IMR-90 (cell line): Measurements from ENCODE around the gene HSPB6. TPM values are rescaled to one million over a fixed set of nuclear protein-coding genes. Genes with fewer than 3 reads are reported as not detected.

Source experiments
- ATAC-seq: fragments of 200-7000 bp; cut with Tn5 transposase; 2 replicates; pipeline ENCODE4 v1.9.1; 2020; ENCODE audit warnings: low read depth, mild to moderate bottlenecking, moderate library complexity
- BruUV-seq: library from RNA; stranded (reverse); fragments of 400-500 nt; replicated peaks from 2 replicates; lab custom pipeline; 2021; lab: Mats Ljungman, UMichigan
- CTCF ChIA-PET: fragments of 300-600 bp; formaldehyde crosslinking; extraction: SDS; loops from one replicate; lab custom pipeline; 2021; ENCODE audit warnings: antibody characterized with exemption; lab: Yijun Ruan, JAX
- POLR2A ChIA-PET: fragments of 300-600 bp; sonication (Branson Sonifier 250); formaldehyde crosslinking; loops from one replicate; lab custom pipeline; 2022; ENCODE audit warnings: antibody characterized with exemption; ENCODE audit not compliant: unreplicated experiment; lab: Charles Lee
- DNase-seq: peaks from one replicate; pipeline ENCODE4 v3.0.0; 2013
- H2AFZ ChIP-seq: replicated peaks from 2 replicates; pipeline ENCODE3; 2013; ENCODE audit warnings: low read length, mild to moderate bottlenecking; ENCODE audit not compliant: poor library complexity
- H2AK5ac ChIP-seq: 2 replicates; pipeline ENCODE4 v1.6.1; 2013; ENCODE audit warnings: low read depth, low read length, inconsistent platforms
- H2AK9ac ChIP-seq: replicated peaks from 2 replicates; pipeline ENCODE3; 2013; ENCODE audit warnings: mild to moderate bottlenecking, low read depth, low read length, moderate library complexity; ENCODE audit not compliant: poor library complexity
- H2BK120ac ChIP-seq: 2 replicates; pipeline ENCODE4 v1.6.1; 2013; ENCODE audit warnings: low read depth, low read length, inconsistent platforms
- H2BK15ac ChIP-seq: 3 replicates; pipeline ENCODE4 v1.6.1; 2013; ENCODE audit warnings: low read depth, low read length, inconsistent platforms
- H2BK20ac ChIP-seq: 2 replicates; pipeline ENCODE4 v1.6.1; 2013; ENCODE audit warnings: low read depth, mild to moderate bottlenecking, inconsistent platforms, low read length, moderate library complexity
- H2BK5ac ChIP-seq: 2 replicates; pipeline ENCODE4 v1.6.1; 2013; ENCODE audit warnings: mild to moderate bottlenecking, low read depth, low read length, inconsistent platforms; ENCODE audit not compliant: poor library complexity, severe bottlenecking
- H3K14ac ChIP-seq: replicated peaks from 2 replicates; pipeline ENCODE4 v1.6.1; 2013; ENCODE audit warnings: low read depth, low read length, inconsistent platforms
- H3K18ac ChIP-seq: 2 replicates; pipeline ENCODE4 v1.6.1; 2013; ENCODE audit warnings: low read depth, low read length, control low read depth
- H3K23ac ChIP-seq: 2 replicates; pipeline ENCODE4 v1.6.1; 2013; ENCODE audit warnings: low read depth, low read length, inconsistent platforms
- H3K27ac ChIP-seq: 2 replicates; pipeline ENCODE4 v1.5.1; 2013; ENCODE audit warnings: mild to moderate bottlenecking, control low read depth, low read length; ENCODE audit not compliant: insufficient read depth
- H3K27me3 ChIP-seq: 2 replicates; pipeline ENCODE4 v1.6.1; 2013; ENCODE audit warnings: low read length; ENCODE audit not compliant: control insufficient read depth, insufficient read depth
- H3K36me3 ChIP-seq: 2 replicates; pipeline ENCODE4 v1.6.1; 2013; ENCODE audit warnings: low read length, mixed read lengths; ENCODE audit not compliant: control insufficient read depth, insufficient read depth
- H3K4ac ChIP-seq: 2 replicates; pipeline ENCODE4 v1.6.1; 2013; ENCODE audit warnings: low read depth, low read length, inconsistent platforms
- H3K4me1 ChIP-seq: 2 replicates; pipeline ENCODE4 v1.6.1; 2013; ENCODE audit warnings: low read length, mixed read lengths; ENCODE audit not compliant: control insufficient read depth, insufficient read depth
- H3K4me2 ChIP-seq: 2 replicates; pipeline ENCODE4 v1.6.1; 2013; ENCODE audit warnings: low read depth, mild to moderate bottlenecking, control low read depth, low read length, moderate library complexity
- H3K4me3 ChIP-seq: 2 replicates; pipeline ENCODE4 v1.5.1; 2013; ENCODE audit warnings: low read depth, mild to moderate bottlenecking, control low read depth, low read length, moderate library complexity; ENCODE audit not compliant: insufficient read depth
- H3K56ac ChIP-seq: 2 replicates; pipeline ENCODE4 v1.6.1; 2013; ENCODE audit warnings: low read length, inconsistent platforms; ENCODE audit not compliant: insufficient read depth; ENCODE audit errors: extremely low read depth
- H3K79me1 ChIP-seq, 2 experiments: 2 replicates each; pipeline ENCODE4 v1.6.1; 2013; ENCODE audit warnings: low read length in 2 of 2, inconsistent platforms in 1 of 2, low read depth in 1 of 2
- H3K9ac ChIP-seq: 2 replicates; pipeline ENCODE4 v1.6.1; 2013; ENCODE audit warnings: low read depth, low read length, control low read depth
- H3K9me1 ChIP-seq: 2 replicates; pipeline ENCODE4 v1.6.1; 2013; ENCODE audit warnings: low read length, inconsistent platforms; ENCODE audit not compliant: insufficient read depth
- H3K9me3 ChIP-seq: 2 replicates; pipeline ENCODE4 v1.6.1; 2013; ENCODE audit warnings: low read length; ENCODE audit not compliant: control insufficient read depth, insufficient read depth
- H4K20me1 ChIP-seq: 2 replicates; pipeline ENCODE4 v1.6.1; 2013; ENCODE audit warnings: low read length, inconsistent platforms; ENCODE audit not compliant: insufficient read depth
- H4K5ac ChIP-seq: 2 replicates; pipeline ENCODE4 v1.6.1; 2013; ENCODE audit warnings: mild to moderate bottlenecking, low read depth, low read length, control low read depth
- H4K8ac ChIP-seq, 2 experiments: 2 replicates each; pipeline ENCODE4 v1.6.1; 2013; ENCODE audit warnings: low read depth in 2 of 2, low read length in 2 of 2, control low read depth in 1 of 2, inconsistent platforms in 1 of 2
- H4K91ac ChIP-seq: 2 replicates; pipeline ENCODE4 v1.6.1; 2013; ENCODE audit warnings: low read depth, low read length, inconsistent platforms; ENCODE audit not compliant: insufficient read depth
- CHD1 ChIP-seq: IDR thresholded peaks from 2 replicates; pipeline ENCODE4 v1.6.1; 2012; ENCODE audit warnings: low read depth, low read length, improper control_type of control experiment
- MAFK ChIP-seq: IDR thresholded peaks from 2 replicates; pipeline ENCODE4 v1.6.1; 2012; ENCODE audit warnings: low read depth, low read length, improper control_type of control experiment
- MAZ ChIP-seq: IDR thresholded peaks from 2 replicates; pipeline ENCODE4 v1.6.1; 2012; ENCODE audit warnings: low read depth, mild to moderate bottlenecking, low read length, improper control_type of control experiment, moderate library complexity, borderline replicate concordance
- NFE2L2 ChIP-seq: fragments of 150-350 bp; IDR thresholded peaks from 2 replicates; pipeline ENCODE4 v1.6.1; 2016; ENCODE audit warnings: low read depth, mild to moderate bottlenecking, low read length
- RFX5 ChIP-seq: IDR thresholded peaks from 2 replicates; pipeline ENCODE4 v1.8.0; 2012; ENCODE audit warnings: low read depth, mild to moderate bottlenecking, low read length, moderate library complexity
- WGBS, 2 experiments: methylation state at CpG; one replicate each; pipeline versions ENCODE4 v1.1.5 to v1.1.7; 2013; ENCODE audit warnings: missing lambda C conversion rate in 2 of 2; ENCODE audit not compliant: insufficient read length in 1 of 2; ENCODE audit errors: extremely low coverage in 2 of 2; 5-methylcytosine and 5-hydroxymethylcytosine counted together
- dilution Hi-C: fragments of 300-500 bp; cut with HindIII; formaldehyde crosslinking; loops from one replicate; pipeline ENCODE4 v1.14.3; 2018; ENCODE audit warnings: low sequenced_read_pairs; ENCODE audit not compliant: unreplicated experiment
- in situ Hi-C: fragments of 300-500 bp; cut with MboI; formaldehyde crosslinking; loops from 3 replicates; pipeline ENCODE4 v1.14.3; 2019; ENCODE audit warnings: low sequenced_read_pairs, inconsistent platforms, mixed read lengths
- intact Hi-C: fragments of 100-400 bp; cut with micrococcal nuclease; formaldehyde crosslinking; loops from 2 replicates; pipeline ENCODE4 v1.10.0; 2022
- polyA plus RNA-seq, 3 experiments: library from polyadenylated mRNA; depleted of rRNA; stranded (reverse); fragments of >200 nt; gene quantifications; 2 replicates each; pipeline ENCODE4 v1.2.3, GENCODE V29; 2012; ENCODE audit warnings: low replicate concordance in 1 of 3
- total RNA-seq: library from RNA; depleted of rRNA; stranded (reverse); fragments of >200 nt; gene quantifications from 2 replicates; pipeline ENCODE4 v1.2.3, GENCODE V29; 2012
- TF ChIP-seq, protein P1 (sequence below): conservative IDR thresholded peaks from 2 replicates; pipeline ENCODE4 v1.5.1; 2012; ENCODE audit warnings: mild to moderate bottlenecking, low read depth, low read length, improper control_type of control experiment

Gene HSPB6
- total and polyA plus RNA-seq, 2 of the 4 experiments (the other 2 are of a cell fraction) = 5.7 to 206 TPM

DNA sequence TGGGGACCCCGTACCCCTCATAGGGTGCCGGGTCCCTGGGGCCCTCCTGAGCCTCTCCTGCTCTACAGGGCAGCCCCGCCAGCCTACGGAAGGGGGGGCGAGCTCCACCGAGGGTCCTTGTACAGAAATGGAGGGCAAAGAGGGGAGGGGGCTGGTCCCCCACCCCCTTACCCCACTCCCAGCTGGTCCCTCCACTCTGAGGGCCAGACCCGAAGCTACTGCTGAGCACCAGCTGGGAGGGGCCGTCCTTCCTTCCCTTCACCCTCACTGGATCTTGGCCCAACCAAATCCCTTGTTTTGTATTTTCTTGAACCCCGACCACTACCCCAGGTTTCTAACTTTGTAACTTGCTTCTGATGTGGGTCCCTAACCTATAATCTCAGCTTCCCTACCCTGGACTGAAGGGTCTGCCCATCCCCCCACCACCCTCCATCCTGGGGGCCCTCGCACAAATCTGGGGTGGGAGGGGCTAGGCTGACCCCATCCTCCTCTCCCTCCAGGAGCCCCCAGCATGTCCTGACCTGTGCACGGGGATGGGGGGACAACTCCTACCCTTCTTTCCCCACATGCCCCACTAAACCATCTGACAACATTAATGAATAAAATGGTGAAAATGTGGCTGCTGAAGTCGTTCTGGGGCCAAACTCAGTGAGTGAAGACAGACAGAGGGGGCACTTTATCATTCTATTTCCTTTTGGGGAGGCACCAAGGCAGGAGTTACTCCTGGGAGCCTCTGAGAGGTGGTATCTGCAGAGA, 31.6 kb upstream of the HSPB6 start:
- TF ChIP-seq NFE2L2 (no peak), RFX5 (no peak), MAZ (no peak), CHD1 (no peak), MAFK (no peak)
- TF ChIP-seq, protein P1, sequence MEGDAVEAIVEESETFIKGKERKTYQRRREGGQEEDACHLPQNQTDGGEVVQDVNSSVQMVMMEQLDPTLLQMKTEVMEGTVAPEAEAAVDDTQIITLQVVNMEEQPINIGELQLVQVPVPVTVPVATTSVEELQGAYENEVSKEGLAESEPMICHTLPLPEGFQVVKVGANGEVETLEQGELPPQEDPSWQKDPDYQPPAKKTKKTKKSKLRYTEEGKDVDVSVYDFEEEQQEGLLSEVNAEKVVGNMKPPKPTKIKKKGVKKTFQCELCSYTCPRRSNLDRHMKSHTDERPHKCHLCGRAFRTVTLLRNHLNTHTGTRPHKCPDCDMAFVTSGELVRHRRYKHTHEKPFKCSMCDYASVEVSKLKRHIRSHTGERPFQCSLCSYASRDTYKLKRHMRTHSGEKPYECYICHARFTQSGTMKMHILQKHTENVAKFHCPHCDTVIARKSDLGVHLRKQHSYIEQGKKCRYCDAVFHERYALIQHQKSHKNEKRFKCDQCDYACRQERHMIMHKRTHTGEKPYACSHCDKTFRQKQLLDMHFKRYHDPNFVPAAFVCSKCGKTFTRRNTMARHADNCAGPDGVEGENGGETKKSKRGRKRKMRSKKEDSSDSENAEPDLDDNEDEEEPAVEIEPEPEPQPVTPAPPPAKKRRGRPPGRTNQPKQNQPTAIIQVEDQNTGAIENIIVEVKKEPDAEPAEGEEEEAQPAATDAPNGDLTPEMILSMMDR = no peak
- H3K27me3 ChIP-seq = no peaks in the 10 kb centered on the region
- no peak overlapping the region for H3K14ac ChIP-seq
- no peak overlapping the region for H2BK5ac ChIP-seq
- H2BK120ac ChIP-seq = no peak overlapping the region
- H3K18ac ChIP-seq = no peak overlapping the region
- H3K9me1 ChIP-seq = no peaks in the 10 kb centered on the region
- H3K9me3 ChIP-seq = no peaks in the 10 kb centered on the region
- in situ Hi-C loops = no loop called here
- intact Hi-C loops = no loop called here
- no peak overlapping the region for H2BK15ac ChIP-seq
- no peak overlapping the region for H3K4me2 ChIP-seq
- H3K36me3 ChIP-seq = no peaks in the 10 kb centered on the region; the same call in 1 of the 2 replicates
- H3K4me1 ChIP-seq = no peaks in the 10 kb centered on the region
- no peak overlapping the region for H3K4me3 ChIP-seq
- H3K23ac ChIP-seq = no peak overlapping the region
- no peak overlapping the region for H2BK20ac ChIP-seq
- no peak overlapping the region for H4K8ac ChIP-seq
- no peaks in the 10 kb centered on the region for H4K20me1 ChIP-seq
- WGBS, 2 experiments = 87% methylated on average over 3 of the region's 12 CpGs; no CpG with 5 or more reads in 1 of the 2 experiments
- dilution Hi-C loops = no loop called here
- H3K4ac ChIP-seq = no peak overlapping the region
- POLR2A ChIA-PET = no interaction called here
- no peak overlapping the region for H3K56ac ChIP-seq
- H2AK5ac ChIP-seq = no peak overlapping the region
- H2AK9ac ChIP-seq = no peak overlapping the region
- ATAC-seq (no peak), DNase-seq (no peak)
- CTCF ChIA-PET = no interaction called here
- H4K5ac ChIP-seq = no peak overlapping the region
- no peak overlapping the region for H3K27ac ChIP-seq
- no TSS peak for BruUV-seq
- no peak overlapping the region for H4K91ac ChIP-seq
- no peak overlapping the region for H3K9ac ChIP-seq
- H2AFZ ChIP-seq = no peak overlapping the region
- H3K79me1 ChIP-seq = no peaks in the 10 kb centered on the region
